CD4-positive, alpha-beta T cell treated with Interleukin-2 at 100 ng/mL for 4 hours (primary cell): ENCODE data around the gene FAM13A.
"Not testable (repeated sequence)": the region's sequence is repeated elsewhere in the genome, so short reads cannot be mapped to it uniquely, and the experiment has no call there.

Experiments used
- DNase-seq: peaks from one replicate; pipeline ENCODE4 v3.0.0-alpha.2; 2020; ENCODE audit warnings: low spot score

FAM13A gene

GRCh38 chr4:88957570-88957969 is 99.4 kb downstream of the FAM13A start:
- no peak for DNase-seq

- DNase-seq = no peak
Observed at GRCh38 chr4:88955580-88956380, 101.2 kb downstream of the FAM13A start.

- no peak for DNase-seq
Observed at GRCh38 chr4:88953400-88953799, 103.6 kb downstream of the FAM13A start.

GRCh38 chr4:88952081-88952480 is 104.9 kb downstream of the FAM13A start:
- DNase-seq = no peak

GRCh38 chr4:88949605-88950004 is 107.4 kb downstream of the FAM13A start:
- peak; percentile 40 for DNase-seq

GRCh38 chr4:88940506-88940905 is 116.5 kb downstream of the FAM13A start:
- peak; percentile 42 for DNase-seq

- no peak for DNase-seq
Observed at GRCh38 chr4:88939697-88940096, 117.3 kb downstream of the FAM13A start.

- no peak for DNase-seq
Observed at GRCh38 chr4:88938138-88938537, 118.8 kb downstream of the FAM13A start.

- no peak for DNase-seq
Observed at GRCh38 chr4:88937081-88937480, 119.9 kb downstream of the FAM13A start.

GRCh38 chr4:88933414-88934160 is 123.4 kb downstream of the FAM13A start:
- no peak for DNase-seq

GRCh38 chr4:88928852-88929251 is 128.1 kb downstream of the FAM13A start:
- no peak for DNase-seq

- DNase-seq = no peak
Observed at GRCh38 chr4:88927420-88927819, 129.6 kb downstream of the FAM13A start.

GRCh38 chr4:88919056-88919455 is 137.9 kb downstream of the FAM13A start:
- no peak for DNase-seq

- not testable (repeated sequence) for DNase-seq
Observed at GRCh38 chr4:88913181-88913580, 143.8 kb downstream of the FAM13A start.

- no peak for DNase-seq
Observed at GRCh38 chr4:88911246-88912212, 145.5 kb downstream of the FAM13A start.

GRCh38 chr4:88910101-88910500 is 146.9 kb downstream of the FAM13A start:
- DNase-seq = no peak

GRCh38 chr4:88908521-88908920 is 148.5 kb downstream of the FAM13A start:
- no peak for DNase-seq

- no peak for DNase-seq
Observed at GRCh38 chr4:88908003-88908402, 149.0 kb downstream of the FAM13A start.

- DNase-seq = no peak
Observed at GRCh38 chr4:88907478-88907877, 149.5 kb downstream of the FAM13A start.

- DNase-seq = not testable (repeated sequence)
Observed at GRCh38 chr4:88904240-88904639, 152.7 kb downstream of the FAM13A start.

GRCh38 chr4:88900432-88900831 is 156.6 kb downstream of the FAM13A start:
- DNase-seq = no peak

- no peak for DNase-seq
Observed at GRCh38 chr4:88897752-88898151, 159.2 kb downstream of the FAM13A start.
